H9 (cell line): ENCODE measurements around the gene NXPH4. TPM values are rescaled to one million over a fixed set of nuclear protein-coding genes. Genes with fewer than 3 reads are reported as not detected.

ENCODE experiments used
- DNase-seq: peaks from one replicate; pipeline ENCODE4 v3.0.0-alpha.2; 2017
- H2AFZ ChIP-seq: one replicate; pipeline ENCODE4 v1.6.1; 2013; ENCODE audit warnings: mild to moderate bottlenecking, low read length, control low read depth, moderate library complexity
- H2AK5ac ChIP-seq: 2 replicates; pipeline ENCODE4 v1.6.1; 2013; ENCODE audit warnings: low read length, control low read depth, mixed read lengths; ENCODE audit not compliant: insufficient read length
- H2BK120ac ChIP-seq: one replicate; pipeline ENCODE4 v1.6.1; 2013; ENCODE audit warnings: low read depth, mild to moderate bottlenecking, low read length, control low read depth, inconsistent platforms; ENCODE audit not compliant: poor library complexity, severe bottlenecking
- H2BK12ac ChIP-seq: 2 replicates; pipeline ENCODE4 v1.6.1; 2013; ENCODE audit warnings: low read length, control low read depth, mixed read lengths, low read depth; ENCODE audit not compliant: insufficient read length
- H2BK15ac ChIP-seq: 2 replicates; pipeline ENCODE4 v1.6.1; 2013; ENCODE audit warnings: low read depth, low read length, control low read depth
- H2BK20ac ChIP-seq: one replicate; pipeline ENCODE4 v1.6.1; 2013; ENCODE audit warnings: low read depth, mild to moderate bottlenecking, low read length, control low read depth, inconsistent platforms; ENCODE audit not compliant: poor library complexity, severe bottlenecking
- H2BK5ac ChIP-seq: 2 replicates; pipeline ENCODE4 v1.6.1; 2013; ENCODE audit warnings: low read length, control low read depth, mixed read lengths; ENCODE audit not compliant: insufficient read length
- H3K14ac ChIP-seq: 2 replicates; pipeline ENCODE4 v1.6.1; 2013; ENCODE audit warnings: low read length, control low read depth; ENCODE audit not compliant: insufficient read depth
- H3K18ac ChIP-seq: 2 replicates; pipeline ENCODE4 v1.6.1; 2013; ENCODE audit warnings: low read depth, mild to moderate bottlenecking, mixed read lengths, low read length, control low read depth; ENCODE audit not compliant: insufficient read length
- H3K23ac ChIP-seq: 2 replicates; pipeline ENCODE4 v1.6.1; 2013; ENCODE audit warnings: low read length, control low read depth, mixed read lengths, low read depth; ENCODE audit not compliant: insufficient read length
- H3K23me2 ChIP-seq: 2 replicates; pipeline ENCODE4 v1.6.1; 2013; ENCODE audit warnings: low read depth, mild to moderate bottlenecking, mixed read lengths, low read length, control low read depth; ENCODE audit not compliant: insufficient read length, poor library complexity, severe bottlenecking
- H3K27ac ChIP-seq: 2 replicates; pipeline ENCODE4 v1.5.1; 2013; ENCODE audit warnings: low read length, control low read depth, mixed read lengths, low read depth; ENCODE audit not compliant: insufficient read length
- H3K27me3 ChIP-seq: 2 replicates; pipeline ENCODE4 v1.6.1; 2013; ENCODE audit warnings: low read length, control low read depth, inconsistent platforms; ENCODE audit not compliant: insufficient read depth
- H3K4ac ChIP-seq: 2 replicates; pipeline ENCODE4 v1.6.1; 2013; ENCODE audit warnings: low read depth, mild to moderate bottlenecking, control low read depth, inconsistent platforms, low read length, moderate library complexity
- H3K4me1 ChIP-seq: 2 replicates; pipeline ENCODE4 v1.6.1; 2013; ENCODE audit warnings: low read length, control low read depth, inconsistent platforms; ENCODE audit not compliant: insufficient read depth
- H3K4me2 ChIP-seq: 2 replicates; pipeline ENCODE4 v1.6.1; 2013; ENCODE audit warnings: low read length, control low read depth, mixed read lengths; ENCODE audit not compliant: insufficient read length, insufficient read depth
- H3K56ac ChIP-seq: 2 replicates; pipeline ENCODE4 v1.6.1; 2013; ENCODE audit warnings: low read depth, mild to moderate bottlenecking, mixed read lengths, low read length, control low read depth; ENCODE audit not compliant: insufficient read length
- H3K79me1 ChIP-seq: 2 replicates; pipeline ENCODE4 v1.6.1; 2013; ENCODE audit warnings: low read depth, mild to moderate bottlenecking, moderate library complexity, low read length, control low read depth, inconsistent platforms; ENCODE audit not compliant: insufficient read depth, poor library complexity, severe bottlenecking
- H3K79me2 ChIP-seq: 2 replicates; pipeline ENCODE4 v1.6.1; 2013; ENCODE audit warnings: low read length, control low read depth, inconsistent platforms; ENCODE audit not compliant: insufficient read depth
- H3K9ac ChIP-seq: 2 replicates; pipeline ENCODE4 v1.6.1; 2013; ENCODE audit warnings: low read length, control low read depth, mixed read lengths; ENCODE audit not compliant: insufficient read length; ENCODE audit errors: extremely low read depth
- H3K9me3 ChIP-seq: one replicate; pipeline ENCODE4 v1.6.1; 2013; ENCODE audit warnings: low read depth, low read length, inconsistent platforms; ENCODE audit not compliant: control insufficient read depth
- H3T11ph ChIP-seq: one replicate; pipeline ENCODE4 v1.6.1; 2013; ENCODE audit warnings: mild to moderate bottlenecking, low read length, control low read depth, inconsistent platforms
- H4K20me1 ChIP-seq: one replicate; pipeline ENCODE4 v1.6.1; 2013; ENCODE audit not compliant: control insufficient read depth, insufficient read length, insufficient read depth
- H4K5ac ChIP-seq: 2 replicates; pipeline ENCODE4 v1.6.1; 2013; ENCODE audit warnings: low read depth, mild to moderate bottlenecking, mixed read lengths, low read length, control low read depth; ENCODE audit not compliant: insufficient read length
- H4K8ac ChIP-seq: replicated peaks from 2 replicates; pipeline ENCODE4 v1.6.1; 2013; ENCODE audit warnings: low read length, control low read depth, mixed read lengths, low read depth; ENCODE audit not compliant: insufficient read length
- H4K91ac ChIP-seq: 2 replicates; pipeline ENCODE4 v1.6.1; 2013; ENCODE audit warnings: low read depth, mild to moderate bottlenecking, moderate library complexity, mixed read lengths, low read length, control low read depth; ENCODE audit not compliant: insufficient read length
- H3K27ac Mint-ChIP-seq, 3 experiments: 2 replicates in 2 of 3; 3 replicates in 1 of 3; pipeline ENCODE4 v1.8.0; 2020 to 2021; ENCODE audit warnings: mixed read lengths in 3 of 3, mild to moderate bottlenecking in 1 of 3, moderate library complexity in 1 of 3
- H3K27me3 Mint-ChIP-seq: 2 replicates; pipeline ENCODE4 v1.8.0; 2021; ENCODE audit warnings: low read depth, mild to moderate bottlenecking, moderate library complexity, mixed read lengths
- H3K36me3 Mint-ChIP-seq, 3 experiments: 2 replicates in 2 of 3; 3 replicates in 1 of 3; pipeline ENCODE4 v1.8.0; 2020 to 2021; ENCODE audit warnings: low read depth in 3 of 3, mixed read lengths in 3 of 3; ENCODE audit not compliant: insufficient read depth in 1 of 3
- H3K4me1 Mint-ChIP-seq, 2 experiments: 2 replicates each; pipeline ENCODE4 v1.8.0; 2020; ENCODE audit warnings: mixed read lengths in 2 of 2
- H3K4me3 Mint-ChIP-seq, 2 experiments: 2 replicates in 1 of 2; 3 replicates in 1 of 2; pipeline ENCODE4 v1.8.0; 2020 to 2021; ENCODE audit warnings: mild to moderate bottlenecking in 2 of 2, mixed read lengths in 2 of 2, moderate library complexity in 1 of 2
- H3K9me3 Mint-ChIP-seq, 2 experiments: 2 replicates in 1 of 2; 3 replicates in 1 of 2; pipeline ENCODE4 v1.8.0; 2020; ENCODE audit warnings: mild to moderate bottlenecking in 2 of 2, mixed read lengths in 2 of 2, moderate library complexity in 1 of 2
- WGBS: extraction: QIAGEN DNeasy Blood & Tissue Kit; methylation state at CpG from one replicate; pipeline ENCODE4 v1.1.7; 2013; ENCODE audit warnings: missing lambda C conversion rate, low lambda C conversion rate, mixed read lengths; ENCODE audit not compliant: insufficient read length; ENCODE audit errors: extremely low coverage; 5-methylcytosine and 5-hydroxymethylcytosine counted together
- total RNA-seq: library from RNA; stranded (reverse); gene quantifications from 2 replicates; pipeline ENCODE4 v1.2.1, GENCODE V29; 2021
- TF ChIP-seq, protein P1 (sequence below): fragments of 200-600 bp; sonication (generic); conservative IDR thresholded peaks from 3 replicates; pipeline ENCODE4 v1.8.0; 2021; ENCODE audit warnings: antibody characterized with exemption, mild to moderate bottlenecking

The NXPH4 gene
- total RNA-seq, 1 experiment from 2014 or later, result 2.1 TPM

DNA sequence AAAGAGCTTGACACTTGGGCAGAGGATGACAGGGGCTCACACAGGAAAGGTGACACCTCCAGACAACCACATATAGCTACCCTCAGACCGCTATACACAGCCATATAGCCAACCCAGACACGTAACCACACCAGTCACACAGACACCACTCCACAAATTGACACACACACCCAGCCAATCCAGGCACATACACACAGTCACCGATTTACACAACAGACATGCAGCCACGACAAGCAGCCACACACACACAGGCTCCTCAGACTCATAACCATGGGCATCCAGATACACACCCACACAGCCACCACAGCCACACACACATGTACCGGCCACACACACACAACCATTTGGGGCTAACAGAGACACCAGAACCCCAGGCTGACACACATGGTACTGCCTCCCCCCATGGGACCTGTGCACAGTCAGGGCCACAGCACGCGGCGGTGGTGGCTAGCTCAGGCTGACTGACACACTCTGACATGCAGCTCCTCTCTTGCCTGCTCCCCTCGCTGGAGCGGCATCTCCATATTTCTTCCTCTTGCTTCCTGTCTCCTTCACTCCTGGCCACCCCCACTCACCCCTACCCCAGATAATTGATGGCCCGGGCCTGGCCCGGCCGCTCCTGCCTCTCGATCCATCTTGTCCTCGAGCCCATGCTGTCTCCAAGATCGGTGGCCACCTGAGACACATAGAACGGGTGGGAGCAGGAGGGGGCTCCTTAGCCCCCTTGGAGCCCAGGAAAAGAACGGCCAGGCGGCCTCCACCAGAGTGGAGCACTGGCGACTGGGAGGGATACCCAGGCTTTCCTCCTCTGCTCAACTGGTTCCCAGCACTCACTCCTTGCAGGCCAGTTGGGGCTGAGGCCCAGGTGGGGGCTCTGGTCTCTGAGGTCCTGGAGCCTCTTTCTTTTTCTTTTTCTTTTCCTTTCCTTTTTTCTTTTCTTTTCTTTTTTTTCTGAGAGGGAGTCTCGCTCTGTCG is 6.9 kb downstream of the NXPH4 start:
- peaks cover 18% of the 10 kb centered on the region for H3K23me2 ChIP-seq
- H3K56ac ChIP-seq, result no peak overlapping the region
- no peaks in the 10 kb centered on the region for H4K20me1 ChIP-seq
- H3K18ac ChIP-seq, result no peak overlapping the region
- peak overlapping the region in 1 of 2 experiments; percentile 15; a peak in 3 of 5 replicates for H3K4me3 Mint-ChIP-seq
- no peaks in the 10 kb centered on the region; a peak in 2 of 7 replicates for H3K36me3 Mint-ChIP-seq
- H3K79me2 ChIP-seq, result no peaks in the 10 kb centered on the region
- H3T11ph ChIP-seq, result no peak overlapping the region
- no peak overlapping the region for H2AFZ ChIP-seq
- no peak overlapping the region for H3K9ac ChIP-seq
- H2BK15ac ChIP-seq, result no peak overlapping the region
- no peaks in the 10 kb centered on the region for H3K9me3 ChIP-seq
- H3K27ac ChIP-seq, result no peak overlapping the region
- H2BK120ac ChIP-seq, result no peak overlapping the region
- peaks cover 0 to 5% of the 10 kb centered on the region in 2 experiments; a peak in 3 of 5 replicates for H3K9me3 Mint-ChIP-seq
- H2AK5ac ChIP-seq, result no peak overlapping the region
- no peaks in the 10 kb centered on the region for H3K79me1 ChIP-seq
- no peak overlapping the region for H3K4me2 ChIP-seq
- no peak overlapping the region for H3K14ac ChIP-seq
- DNase-seq, result no peak
- H4K5ac ChIP-seq, result no peak overlapping the region
- no peak overlapping the region for H2BK20ac ChIP-seq
- WGBS, result no CpG with 5 or more reads among the region's 22 CpGs
- H3K4me1 Mint-ChIP-seq, result peaks cover 59 to 70% of the 10 kb centered on the region in 2 experiments
- no peak overlapping the region for H2BK5ac ChIP-seq
- no peak overlapping the region for H3K27ac Mint-ChIP-seq
- H3K27me3 Mint-ChIP-seq, result peaks cover 95% of the 10 kb centered on the region
- H4K91ac ChIP-seq, result no peak overlapping the region
- H3K4me1 ChIP-seq, result no peaks in the 10 kb centered on the region; the same call in 1 of the 2 replicates
- no peak overlapping the region for H3K23ac ChIP-seq
- no peak overlapping the region for H4K8ac ChIP-seq
- peaks cover 64% of the 10 kb centered on the region for H3K27me3 ChIP-seq
- H2BK12ac ChIP-seq, result no peak overlapping the region
- no peak overlapping the region for H3K4ac ChIP-seq
- TF ChIP-seq, protein P1, sequence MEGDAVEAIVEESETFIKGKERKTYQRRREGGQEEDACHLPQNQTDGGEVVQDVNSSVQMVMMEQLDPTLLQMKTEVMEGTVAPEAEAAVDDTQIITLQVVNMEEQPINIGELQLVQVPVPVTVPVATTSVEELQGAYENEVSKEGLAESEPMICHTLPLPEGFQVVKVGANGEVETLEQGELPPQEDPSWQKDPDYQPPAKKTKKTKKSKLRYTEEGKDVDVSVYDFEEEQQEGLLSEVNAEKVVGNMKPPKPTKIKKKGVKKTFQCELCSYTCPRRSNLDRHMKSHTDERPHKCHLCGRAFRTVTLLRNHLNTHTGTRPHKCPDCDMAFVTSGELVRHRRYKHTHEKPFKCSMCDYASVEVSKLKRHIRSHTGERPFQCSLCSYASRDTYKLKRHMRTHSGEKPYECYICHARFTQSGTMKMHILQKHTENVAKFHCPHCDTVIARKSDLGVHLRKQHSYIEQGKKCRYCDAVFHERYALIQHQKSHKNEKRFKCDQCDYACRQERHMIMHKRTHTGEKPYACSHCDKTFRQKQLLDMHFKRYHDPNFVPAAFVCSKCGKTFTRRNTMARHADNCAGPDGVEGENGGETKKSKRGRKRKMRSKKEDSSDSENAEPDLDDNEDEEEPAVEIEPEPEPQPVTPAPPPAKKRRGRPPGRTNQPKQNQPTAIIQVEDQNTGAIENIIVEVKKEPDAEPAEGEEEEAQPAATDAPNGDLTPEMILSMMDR, result no peak
